Neural progenitor cell (in vitro differentiated cells): ENCODE measurements around the gene KATNA1. TPM values are rescaled to one million over a fixed set of nuclear protein-coding genes. Genes with fewer than 3 reads are reported as not detected.

Experiments used
- DNase-seq: peaks from one replicate; pipeline ENCODE4 v3.0.0-alpha.2; 2016; ENCODE audit warnings: low spot score
- H2AFZ ChIP-seq: fragments of 200-600 bp; sonication (generic); replicated peaks from 2 replicates; pipeline ENCODE4 v1.6.1; 2016; ENCODE audit warnings: antibody characterized with exemption
- H3F3A ChIP-seq: fragments of 200-600 bp; sonication (generic); 2 replicates; pipeline ENCODE4 v1.6.1; 2016; ENCODE audit warnings: antibody characterized with exemption, low read depth
- H3K27ac ChIP-seq: fragments of 200-600 bp; sonication (generic); 2 replicates; pipeline ENCODE4 v1.5.1; 2016; ENCODE audit warnings: mild to moderate bottlenecking
- H3K27me3 ChIP-seq: fragments of 200-600 bp; sonication (generic); 2 replicates; pipeline ENCODE4 v1.6.1; 2016; ENCODE audit warnings: mild to moderate bottlenecking, moderate library complexity
- H3K36me3 ChIP-seq: fragments of 200-600 bp; sonication (generic); 2 replicates; pipeline ENCODE4 v1.5.1; 2016
- H3K4me1 ChIP-seq: fragments of 200-600 bp; sonication (generic); 2 replicates; pipeline ENCODE4 v1.6.1; 2016; ENCODE audit warnings: mixed run types
- H3K4me2 ChIP-seq: fragments of 200-600 bp; sonication (generic); 2 replicates; pipeline ENCODE4 v1.6.1; 2016
- H3K4me3 ChIP-seq: fragments of 200-600 bp; sonication (generic); 2 replicates; pipeline ENCODE4 v1.5.1; 2016
- H3K79me2 ChIP-seq: fragments of 200-600 bp; sonication (generic); 2 replicates; pipeline ENCODE4 v1.6.1; 2016; ENCODE audit warnings: low read depth
- H3K9ac ChIP-seq: fragments of 200-600 bp; sonication (generic); 2 replicates; pipeline ENCODE4 v1.6.1; 2016
- H3K9me3 ChIP-seq: fragments of 200-600 bp; sonication (generic); 2 replicates; pipeline ENCODE4 v1.5.1; 2016; ENCODE audit warnings: low read depth
- H4K20me1 ChIP-seq: fragments of 200-600 bp; sonication (generic); 2 replicates; pipeline ENCODE4 v1.6.1; 2016; ENCODE audit warnings: low read depth
- H3K27ac Mint-ChIP-seq: 3 replicates; pipeline ENCODE4 v1.8.0; 2021; ENCODE audit warnings: mixed read lengths
- H3K27me3 Mint-ChIP-seq: 2 replicates; pipeline ENCODE4 v1.8.0; 2022; ENCODE audit warnings: low read depth, mild to moderate bottlenecking, inconsistent platforms, moderate library complexity, mixed read lengths; ENCODE audit not compliant: insufficient read depth
- H3K36me3 Mint-ChIP-seq: 3 replicates; pipeline ENCODE4 v1.8.0; 2021; ENCODE audit warnings: mixed read lengths
- H3K4me1 Mint-ChIP-seq: 3 replicates; pipeline ENCODE4 v1.8.0; 2021; ENCODE audit warnings: mixed read lengths
- H3K4me3 Mint-ChIP-seq: 3 replicates; pipeline ENCODE4 v1.8.0; 2021; ENCODE audit warnings: mild to moderate bottlenecking, moderate library complexity, mixed read lengths
- H3K9me3 Mint-ChIP-seq: 3 replicates; pipeline ENCODE4 v1.8.0; 2020; ENCODE audit warnings: mixed read lengths
- CTCF ChIP-seq: fragments of 200-600 bp; sonication (generic); IDR thresholded peaks from 2 replicates; pipeline ENCODE4 v1.5.1; 2017; ENCODE audit warnings: antibody characterized with exemption, mild to moderate bottlenecking
- EZH2 ChIP-seq: fragments of 200-600 bp; sonication (generic); IDR thresholded peaks from 2 replicates; pipeline ENCODE4 v1.6.1; 2017; ENCODE audit warnings: antibody characterized with exemption, mild to moderate bottlenecking, moderate library complexity
- EZH2phosphoT487 ChIP-seq: fragments of 200-600 bp; sonication (generic); IDR thresholded peaks from 2 replicates; pipeline ENCODE4 v1.6.1; 2017; ENCODE audit warnings: antibody characterized with exemption
- total RNA-seq: library from RNA; depleted of rRNA; stranded (reverse); fragments of >200 nt; gene quantifications from 2 replicates; pipeline ENCODE4 v1.2.3, GENCODE V29; 2015; ENCODE audit warnings: low replicate concordance

KATNA1 gene
- total RNA-seq, 1 donor from 2014 or later = 18.9 TPM

GRCh38 chr6:149567945-149568585 is 80.4 kb downstream of the KATNA1 start:
- peaks cover 66% of the 10 kb centered on the region for H3K79me2 ChIP-seq
- H3K9me3 ChIP-seq = no peaks in the 10 kb centered on the region
- H3K4me2 ChIP-seq = peak overlapping the region; percentile 76

GRCh38 chr6:149567194-149567586 is 81.3 kb downstream of the KATNA1 start:
- DNase-seq = no peak
- Mint-ChIP-seq H3K4me3 (peak overlapping the region; percentile 91), H3K27me3 (peaks cover 7% of the 10 kb centered on the region), H3K4me1 (peaks cover 6% of the 10 kb centered on the region), H3K9me3 (no peaks in the 10 kb centered on the region), H3K27ac (no peak overlapping the region), H3K36me3 (peaks cover 4% of the 10 kb centered on the region)
- peaks cover 11% of the 10 kb centered on the region for H3K4me1 ChIP-seq
- H4K20me1 ChIP-seq = peaks cover 47% of the 10 kb centered on the region
- peak overlapping the region; percentile 95 for H3K4me3 ChIP-seq
- no peaks in the 10 kb centered on the region for H3K9me3 ChIP-seq
- H3K4me2 ChIP-seq = peak overlapping the region; percentile 76
- H3K9ac ChIP-seq = peak overlapping the region; percentile 82
- H3K79me2 ChIP-seq = peaks cover 59% of the 10 kb centered on the region
- peaks cover 23% of the 10 kb centered on the region for H3K27me3 ChIP-seq
- H3F3A ChIP-seq = no peaks in the 10 kb centered on the region
- H2AFZ ChIP-seq = peak overlapping the region; percentile 83
- TF ChIP-seq EZH2 (no peak), CTCF (no peak), EZH2phosphoT487 (no peak)
- no peaks in the 10 kb centered on the region for H3K36me3 ChIP-seq
- no peak overlapping the region for H3K27ac ChIP-seq

More at GRCh38 chr6:149567945-149568585, 80.4 kb downstream of the KATNA1 start:
- H3K27ac ChIP-seq = no peak overlapping the region
- H3F3A ChIP-seq = no peaks in the 10 kb centered on the region
- no peak overlapping the region for H3K4me3 ChIP-seq
- Mint-ChIP-seq H3K36me3 (peaks cover 4% of the 10 kb centered on the region), H3K4me1 (peaks cover 6% of the 10 kb centered on the region), H3K27me3 (peaks cover 7% of the 10 kb centered on the region), H3K27ac (no peak overlapping the region), H3K9me3 (no peaks in the 10 kb centered on the region), H3K4me3 (peak overlapping the region; percentile 91)
- H2AFZ ChIP-seq = no peak overlapping the region
- H3K4me1 ChIP-seq = peaks cover 11% of the 10 kb centered on the region
- DNase-seq = no peak
- H4K20me1 ChIP-seq = peaks cover 48% of the 10 kb centered on the region
- H3K27me3 ChIP-seq = peaks cover 23% of the 10 kb centered on the region
- no peak for TF ChIP-seq EZH2phosphoT487
- no peak for TF ChIP-seq CTCF
- TF ChIP-seq EZH2 = no peak
- no peak overlapping the region for H3K9ac ChIP-seq
- no peaks in the 10 kb centered on the region for H3K36me3 ChIP-seq

GRCh38 chr6:149566410-149567193 is 81.9 kb downstream of the KATNA1 start:
- Histone ChIP-seq H3K4me2 (peak overlapping the region; percentile 76), H3K27me3 (peaks cover 23% of the 10 kb centered on the region), H3K4me1 (peaks cover 11% of the 10 kb centered on the region), H3K9me3 (no peaks in the 10 kb centered on the region), H3K36me3 (no peaks in the 10 kb centered on the region), H3K9ac (peak overlapping the region; percentile 82), H3K4me3 (peak overlapping the region; percentile 95), H3K79me2 (peaks cover 53% of the 10 kb centered on the region), H3F3A (no peaks in the 10 kb centered on the region), H3K27ac (peak overlapping the region; percentile 66), H4K20me1 (peaks cover 46% of the 10 kb centered on the region), H2AFZ (peak overlapping the region; percentile 83)
- Mint-ChIP-seq H3K27ac (no peak overlapping the region), H3K4me3 (peak overlapping the region; percentile 91), H3K9me3 (no peaks in the 10 kb centered on the region), H3K4me1 (peaks cover 6% of the 10 kb centered on the region), H3K27me3 (peaks cover 7% of the 10 kb centered on the region), H3K36me3 (peaks cover 4% of the 10 kb centered on the region)
- peak; percentile 75 for DNase-seq
- TF ChIP-seq EZH2 = no peak
- TF ChIP-seq CTCF = peak; percentile 9
